ENCODE data around the gene DQX1.
"Not testable (repeated sequence)": the region's sequence is repeated elsewhere in the genome, so short reads cannot be mapped to it uniquely, and the experiment has no call there.

Gene DQX1

DNA sequence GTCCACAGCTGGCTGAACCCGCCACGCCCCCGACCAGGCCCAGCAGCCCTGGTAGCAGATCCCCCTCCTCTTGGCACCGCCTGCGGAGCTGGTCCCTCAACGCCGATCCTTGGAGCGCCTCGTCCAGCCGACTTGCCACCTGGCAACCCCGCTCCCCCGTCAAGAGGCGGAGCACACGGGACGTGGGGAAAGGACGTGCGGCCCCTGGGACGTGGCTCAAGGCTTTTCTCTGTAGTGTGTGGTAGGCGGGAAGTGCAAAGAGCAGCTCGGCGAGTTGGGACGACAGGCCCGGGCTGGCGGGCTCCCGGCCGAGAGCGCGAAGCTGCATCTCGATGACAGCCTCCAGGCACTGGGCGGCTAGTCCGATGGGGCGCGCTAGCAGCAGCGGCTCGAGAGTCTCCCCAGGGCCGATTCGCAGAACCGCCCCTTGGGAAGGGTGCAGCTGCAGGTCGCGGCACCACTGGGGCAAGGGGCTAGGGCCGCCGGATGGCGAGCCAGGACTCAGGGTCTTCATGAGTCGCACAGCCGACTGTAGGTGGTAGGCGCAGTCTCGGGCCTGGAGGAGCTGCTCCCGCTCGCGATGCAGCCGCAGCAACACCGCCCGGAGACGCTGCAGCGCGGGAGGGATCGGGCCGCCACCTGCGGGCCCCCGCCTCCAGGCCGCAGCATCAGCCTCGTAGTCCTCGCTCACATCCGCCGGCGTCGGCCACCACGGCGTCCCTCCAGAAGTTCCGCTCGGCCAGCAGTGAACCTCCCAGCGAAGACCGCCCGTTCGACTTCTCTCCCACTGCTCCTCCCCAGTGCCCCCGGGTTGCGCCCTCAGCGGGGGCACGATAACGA lies 43.9 kb downstream of the DQX1 start:
- DNase-seq (ENCODE audit: low read depth): no peak
- H3K4me3 ChIP-seq (ENCODE audit: low read depth, low read length): peak overlapping the region; percentile 90

GRCh38 chr2:74481431-74481830 lies 44.6 kb downstream of the DQX1 start:
- no peak for DNase-seq (ENCODE audit: low read depth)
- peak overlapping the region; percentile 90 for H3K4me3 ChIP-seq (ENCODE audit: low read depth, low read length)

- no peak for DNase-seq (ENCODE audit: low read depth)
- H3K4me3 ChIP-seq (ENCODE audit: low read depth, low read length): no peak overlapping the region
Measured at GRCh38 chr2:74474899-74475298, 51.1 kb downstream of the DQX1 start.

- no peak for DNase-seq (ENCODE audit: low read depth)
- H3K4me3 ChIP-seq (ENCODE audit: low read depth, low read length): no peak overlapping the region
Measured at GRCh38 chr2:74474481-74474880, 51.5 kb downstream of the DQX1 start.

DNA sequence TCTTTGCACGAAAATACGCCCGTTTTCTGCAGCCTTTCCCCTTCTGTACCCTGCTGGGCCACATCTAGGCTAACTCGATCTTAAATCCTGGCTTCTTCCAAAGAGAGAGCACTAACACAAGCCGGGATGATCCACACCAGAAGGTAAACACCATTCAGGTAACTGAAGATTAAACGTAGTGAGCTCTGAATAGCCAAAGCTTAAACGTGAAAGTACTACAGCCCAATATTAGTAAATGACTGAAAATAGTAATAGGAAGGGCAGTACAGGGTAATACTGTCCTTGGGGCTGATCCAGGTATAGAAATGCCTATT lies 53.1 kb downstream of the DQX1 start:
- peak overlapping the region; percentile 83 for H3K4me3 ChIP-seq (ENCODE audit: low read depth, low read length)
- no peak for DNase-seq (ENCODE audit: low read depth)

- DNase-seq (ENCODE audit: low read depth): peak; percentile 84
- peak within 1 kb of the TSS; percentile 83 for H3K4me3 ChIP-seq (ENCODE audit: low read depth, low read length)
Measured at GRCh38 chr2:74472086-74472944, 53.7 kb downstream of the DQX1 start, which contains the start of gene MRPL53. Gene MRPL53, minus strand, starts transcription at chr2:74472680. Its CDS starts 20 bp downstream, at chr2:74472660.

GRCh38 chr2:74471332-74472065 lies 54.5 kb downstream of the DQX1 start:
- DNase-seq (ENCODE audit: low read depth): no peak
- H3K4me3 ChIP-seq (ENCODE audit: low read depth, low read length): peak overlapping the region; percentile 83

GRCh38 chr2:74470742-74471141 lies 55.3 kb downstream of the DQX1 start:
- DNase-seq (ENCODE audit: low read depth); H3K4me3 ChIP-seq (ENCODE audit: low read depth, low read length): not testable (repeated sequence)
